Colonic mucosa (tissue), 4 donors: ENCODE data around the gene DRAXIN. TPM values are rescaled to one million over a fixed set of nuclear protein-coding genes. Genes with fewer than 3 reads are reported as not detected.

Experiments used
- DNase-seq: peaks from one replicate; pipeline ENCODE4 v3.0.0-alpha.2; 2020
- H3K27ac ChIP-seq: fragments of 200-600 bp; one replicate; pipeline ENCODE4 v1.8.0; 2021
- H3K27me3 ChIP-seq: fragments of 200-600 bp; one replicate; pipeline ENCODE4 v1.8.0; 2021
- H3K36me3 ChIP-seq: fragments of 200-600 bp; one replicate; pipeline ENCODE4 v1.8.0; 2021
- H3K4me1 ChIP-seq: fragments of 200-600 bp; one replicate; pipeline ENCODE4 v1.8.0; 2021; ENCODE audit warnings: mild to moderate bottlenecking
- H3K4me3 ChIP-seq: fragments of 200-600 bp; one replicate; pipeline ENCODE4 v1.8.0; 2021
- H3K9ac ChIP-seq, 2 donors: one replicate each; pipeline ENCODE4 v1.7.0; 2013; ENCODE audit warnings: control low read depth in 2 of 2, low read depth in 2 of 2, low read length in 2 of 2
- H3K9me3 ChIP-seq: fragments of 200-600 bp; one replicate; pipeline ENCODE4 v1.8.0; 2021
- CTCF ChIP-seq: fragments of 200-600 bp; IDR thresholded peaks from one replicate; pipeline ENCODE4 v1.8.0; 2022; ENCODE audit warnings: antibody characterized with exemption, mild to moderate bottlenecking
- intact Hi-C: fragments of 100-400 bp; cut with DNase I; formaldehyde crosslinking; loops from one replicate; pipeline ENCODE4 v1.14.1; 2022
- total RNA-seq, 2 donors: library from RNA; stranded (reverse); fragmentation: NEBNext Ultra II Directional in 1 of 2; extraction: Animal tissue kit (Norgen Biotek cat#: 25700) in 1 of 2; gene quantifications; one replicate each; pipeline ENCODE4 v1.2.1, GENCODE V29; 2021
- donor health status: healthy.
- donor health status: DM: no; HTN: no; CAD: no.
- donor health status: DM: no; HTN: no; CAD: no.

DRAXIN gene
- total RNA-seq, 2 donors from 2014 or later: 0.05 TPM

GRCh38 chr1:11707621-11708276 lies 16.2 kb downstream of the DRAXIN start:
- Histone ChIP-seq H3K9ac (no peak overlapping the region), H3K4me1 (no peaks in the 10 kb centered on the region), H3K4me3 (no peak overlapping the region), H3K27ac (no peak overlapping the region), H3K9me3 (no peaks in the 10 kb centered on the region), H3K36me3 (no peaks in the 10 kb centered on the region), H3K27me3 (no peaks in the 10 kb centered on the region)
- TF ChIP-seq CTCF: no peak
- intact Hi-C loops: no loop called here
- DNase-seq: no peak

- Histone ChIP-seq H3K4me3 (no peak overlapping the region), H3K36me3 (no peaks in the 10 kb centered on the region), H3K4me1 (no peaks in the 10 kb centered on the region), H3K9ac (no peak overlapping the region), H3K9me3 (no peaks in the 10 kb centered on the region), H3K27ac (no peak overlapping the region), H3K27me3 (no peaks in the 10 kb centered on the region)
- no peak for TF ChIP-seq CTCF
- intact Hi-C loops: no loop called here
- no peak for DNase-seq
Measured at GRCh38 chr1:11708554-11709350, 17.2 kb downstream of the DRAXIN start.

GRCh38 chr1:11711490-11711889 lies 20.0 kb downstream of the DRAXIN start:
- Histone ChIP-seq H3K4me3 (no peak overlapping the region), H3K27me3 (no peaks in the 10 kb centered on the region), H3K9ac (no peak overlapping the region), H3K27ac (no peak overlapping the region), H3K9me3 (no peaks in the 10 kb centered on the region), H3K4me1 (no peaks in the 10 kb centered on the region), H3K36me3 (no peaks in the 10 kb centered on the region)
- no peak for DNase-seq
- intact Hi-C loops: no loop called here
- no peak for TF ChIP-seq CTCF

- Histone ChIP-seq H3K9ac (no peak overlapping the region), H3K9me3 (no peaks in the 10 kb centered on the region), H3K36me3 (no peaks in the 10 kb centered on the region), H3K4me3 (no peak overlapping the region), H3K4me1 (no peaks in the 10 kb centered on the region), H3K27me3 (no peaks in the 10 kb centered on the region), H3K27ac (no peak overlapping the region)
- no peak for DNase-seq
- intact Hi-C loops: no loop called here
- no peak for TF ChIP-seq CTCF
Measured at GRCh38 chr1:11712285-11712684, 20.8 kb downstream of the DRAXIN start.

GRCh38 chr1:11713095-11713494 lies 21.6 kb downstream of the DRAXIN start:
- no peak for TF ChIP-seq CTCF
- intact Hi-C loops: no loop called here
- H3K27ac ChIP-seq: no peak overlapping the region
- H3K4me1 ChIP-seq: no peaks in the 10 kb centered on the region
- no peak overlapping the region for H3K4me3 ChIP-seq
- no peaks in the 10 kb centered on the region for H3K27me3 ChIP-seq
- no peaks in the 10 kb centered on the region for H3K36me3 ChIP-seq
- H3K9me3 ChIP-seq: no peaks in the 10 kb centered on the region
- no peak for DNase-seq
- H3K9ac ChIP-seq: no peak overlapping the region
